ENCODE data around the gene GRID1. TPM values are rescaled to one million over a fixed set of nuclear protein-coding genes. Genes with fewer than 3 reads are reported as not detected.
"Not testable (repeated sequence)": the region's sequence is repeated elsewhere in the genome, so short reads cannot be mapped to it uniquely, and the experiment has no call there.

Gene GRID1
- total RNA-seq, 3 donors from 2014 or later = 2.3 to 8.5 (median 5.9) TPM

GRCh38 chr10:86178401-86179152, 188.0 kb downstream of the GRID1 start:
- H3K27me3 ChIP-seq = no peaks in the 10 kb centered on the region
- no peak overlapping the region for H3K4me3 ChIP-seq
- H3K4me1 ChIP-seq = no peaks in the 10 kb centered on the region
- H3K9me3 ChIP-seq = no peaks in the 10 kb centered on the region
- H3K27ac ChIP-seq = no peak overlapping the region
- H3K36me3 ChIP-seq = no peaks in the 10 kb centered on the region
- intact Hi-C loops (cut with DNase I; ENCODE audit: low total_unique reads) = no loop called here
- DNase-seq (ENCODE audit: low spot score in 2 of 2) = no peak
- TF ChIP-seq POLR2A (IDR thresholded peaks at IDR 0.05) (no peak), POLR2AphosphoS5 (IDR thresholded peaks at IDR 0.05) (no peak), CTCF (IDR thresholded peaks at IDR 0.05) (no peak)

GRCh38 chr10:86177537-86178155, 188.9 kb downstream of the GRID1 start:
- no peak for TF ChIP-seq CTCF (IDR thresholded peaks at IDR 0.05)
- no peak for TF ChIP-seq POLR2A (IDR thresholded peaks at IDR 0.05)
- TF ChIP-seq POLR2AphosphoS5 (IDR thresholded peaks at IDR 0.05) = no peak
- Histone ChIP-seq H3K27ac (no peak overlapping the region), H3K4me3 (no peak overlapping the region), H3K9me3 (no peaks in the 10 kb centered on the region), H3K27me3 (no peaks in the 10 kb centered on the region), H3K36me3 (no peaks in the 10 kb centered on the region), H3K4me1 (no peaks in the 10 kb centered on the region)
- intact Hi-C loops (cut with DNase I; ENCODE audit: low total_unique reads) = no loop called here
- no peak for DNase-seq (ENCODE audit: low spot score in 2 of 2)

GRCh38 chr10:86176850-86177536, 189.6 kb downstream of the GRID1 start:
- no peaks in the 10 kb centered on the region for H3K4me1 ChIP-seq
- no peaks in the 10 kb centered on the region for H3K36me3 ChIP-seq
- intact Hi-C loops (cut with DNase I; ENCODE audit: low total_unique reads) = no loop called here
- no peaks in the 10 kb centered on the region for H3K9me3 ChIP-seq
- no peak for DNase-seq (ENCODE audit: low spot score in 2 of 2)
- H3K27ac ChIP-seq = no peak overlapping the region
- no peak overlapping the region for H3K4me3 ChIP-seq
- H3K27me3 ChIP-seq = no peaks in the 10 kb centered on the region
- TF ChIP-seq POLR2AphosphoS5 (IDR thresholded peaks at IDR 0.05) (no peak), CTCF (IDR thresholded peaks at IDR 0.05) (no peak), POLR2A (IDR thresholded peaks at IDR 0.05) (no peak)

- H3K27me3 ChIP-seq; H3K4me3 ChIP-seq; intact Hi-C loops (cut with DNase I; ENCODE audit: low total_unique reads); H3K4me1 ChIP-seq; H3K9me3 ChIP-seq; H3K36me3 ChIP-seq; H3K27ac ChIP-seq; DNase-seq (ENCODE audit: low spot score in 2 of 2): not testable (repeated sequence)
Measured at GRCh38 chr10:86175476-86175875, 191.1 kb downstream of the GRID1 start.

GRCh38 chr10:86172301-86172700, 194.3 kb downstream of the GRID1 start:
- no peak for TF ChIP-seq POLR2AphosphoS5 (IDR thresholded peaks at IDR 0.05)
- no peak for TF ChIP-seq CTCF (IDR thresholded peaks at IDR 0.05)
- no peak for TF ChIP-seq POLR2A (IDR thresholded peaks at IDR 0.05)
- no peak for DNase-seq (ENCODE audit: low spot score in 2 of 2)
- Histone ChIP-seq H3K36me3 (no peaks in the 10 kb centered on the region), H3K27ac (no peak overlapping the region), H3K9me3 (no peaks in the 10 kb centered on the region), H3K4me3 (no peak overlapping the region), H3K27me3 (no peaks in the 10 kb centered on the region), H3K4me1 (no peaks in the 10 kb centered on the region)
- intact Hi-C loops (cut with DNase I; ENCODE audit: low total_unique reads) = no loop called here

Measured in breast epithelium (tissue), 4 donors.